Measurements from ENCODE around the gene C10orf90. TPM values are rescaled to one million over a fixed set of nuclear protein-coding genes. Genes with fewer than 3 reads are reported as not detected.

Gene C10orf90
- total and polyA plus RNA-seq, 2 donors (not counting 3 experiments of a cell fraction or from before 2014, with no cell fraction given): not detected

DNA sequence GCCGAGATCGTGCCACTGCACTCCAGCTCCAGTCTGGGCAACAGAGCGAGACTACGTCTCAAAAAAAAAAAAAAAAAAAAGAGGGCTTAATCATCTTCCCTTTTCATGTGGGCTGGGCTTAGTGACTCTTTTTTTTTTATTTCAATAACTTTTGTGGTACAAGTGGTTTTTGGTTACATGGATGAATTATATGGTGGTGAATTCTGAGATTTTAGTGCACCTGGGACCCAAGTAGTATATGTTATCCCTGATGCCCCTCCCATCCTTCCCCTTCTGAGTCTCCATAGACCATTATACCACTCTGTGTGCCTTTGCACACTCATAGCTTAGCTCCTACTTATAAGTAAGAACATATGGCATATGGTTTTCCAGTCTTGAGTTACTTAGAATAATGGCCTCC lies 277.4 kb downstream of the C10orf90 start:
- no peaks in the 10 kb centered on the region for H3K9me3 ChIP-seq (replicated peaks; ENCODE audit: control insufficient read depth, insufficient read depth, low read length)
- H3K4me1 ChIP-seq (ENCODE audit: control insufficient read depth, extremely low read depth, insufficient read depth, low read length): no peaks in the 10 kb centered on the region
- H3K9me1 ChIP-seq (replicated peaks; ENCODE audit: control insufficient read depth, extremely low read depth, insufficient read depth, low read length): no peaks in the 10 kb centered on the region
- no peak overlapping the region for H3K9ac ChIP-seq (replicated peaks; ENCODE audit: extremely low read depth, insufficient read depth, low read length)
- ChIA-PET POLR2A (no interaction called here), CTCF (interaction anchor here (1.1 kb wide), 1 partner anchor 9 kb away, joined by 3 read pairs; no protein-coding TSS in a partner anchor)
- no peak for FAIRE-seq
- H3K27ac ChIP-seq (ENCODE audit: insufficient read depth, low read depth, low read length): no peak overlapping the region
- TF ChIP-seq JUN (IDR thresholded peaks at IDR 0.05; ENCODE audit: borderline replicate concordance, insufficient read depth, insufficient read length, low read depth) (no peak), POLR2A (IDR thresholded peaks at IDR 0.05; ENCODE audit: low read depth, low read length) (no peak), EZH2 (IDR thresholded peaks at IDR 0.05; ENCODE audit: borderline replicate concordance, low read depth, low read length, severe bottlenecking) (no peak), FOS (IDR thresholded peaks at IDR 0.05; ENCODE audit: borderline replicate concordance, insufficient read depth, low read length) (no peak), GATA2 (IDR thresholded peaks at IDR 0.05; ENCODE audit: insufficient read depth, insufficient read length, low read depth, low read length) (no peak), MYC (IDR thresholded peaks at IDR 0.05; ENCODE audit: low read depth, low read length) (no peak), POLR2AphosphoS5 (IDR thresholded peaks at IDR 0.05; ENCODE audit: insufficient read depth, low read depth, low read length) (no peak)
- TF ChIP-seq, protein P1, sequence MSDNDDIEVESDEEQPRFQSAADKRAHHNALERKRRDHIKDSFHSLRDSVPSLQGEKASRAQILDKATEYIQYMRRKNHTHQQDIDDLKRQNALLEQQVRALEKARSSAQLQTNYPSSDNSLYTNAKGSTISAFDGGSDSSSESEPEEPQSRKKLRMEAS (IDR thresholded peaks at IDR 0.05; ENCODE audit: insufficient read depth, insufficient read length): no peak
- TF ChIP-seq, protein P2, sequence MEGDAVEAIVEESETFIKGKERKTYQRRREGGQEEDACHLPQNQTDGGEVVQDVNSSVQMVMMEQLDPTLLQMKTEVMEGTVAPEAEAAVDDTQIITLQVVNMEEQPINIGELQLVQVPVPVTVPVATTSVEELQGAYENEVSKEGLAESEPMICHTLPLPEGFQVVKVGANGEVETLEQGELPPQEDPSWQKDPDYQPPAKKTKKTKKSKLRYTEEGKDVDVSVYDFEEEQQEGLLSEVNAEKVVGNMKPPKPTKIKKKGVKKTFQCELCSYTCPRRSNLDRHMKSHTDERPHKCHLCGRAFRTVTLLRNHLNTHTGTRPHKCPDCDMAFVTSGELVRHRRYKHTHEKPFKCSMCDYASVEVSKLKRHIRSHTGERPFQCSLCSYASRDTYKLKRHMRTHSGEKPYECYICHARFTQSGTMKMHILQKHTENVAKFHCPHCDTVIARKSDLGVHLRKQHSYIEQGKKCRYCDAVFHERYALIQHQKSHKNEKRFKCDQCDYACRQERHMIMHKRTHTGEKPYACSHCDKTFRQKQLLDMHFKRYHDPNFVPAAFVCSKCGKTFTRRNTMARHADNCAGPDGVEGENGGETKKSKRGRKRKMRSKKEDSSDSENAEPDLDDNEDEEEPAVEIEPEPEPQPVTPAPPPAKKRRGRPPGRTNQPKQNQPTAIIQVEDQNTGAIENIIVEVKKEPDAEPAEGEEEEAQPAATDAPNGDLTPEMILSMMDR (IDR thresholded peaks at IDR 0.05; ENCODE audit: extremely low read depth in 1 of 2, insufficient read depth in 1 of 2, low read depth in 1 of 2, low read length in 2 of 2): no peak
- no peaks in the 10 kb centered on the region for H3K79me2 ChIP-seq (ENCODE audit: control insufficient read depth, insufficient read depth, low read length)
- no peak overlapping the region for H2AFZ ChIP-seq (ENCODE audit: low read depth, low read length)
- H3K36me3 ChIP-seq (ENCODE audit: control insufficient read depth in 2 of 2, extremely low read depth in 1 of 2, insufficient read depth in 2 of 2, low read length in 2 of 2): no peaks in the 10 kb centered on the region
- H4K20me1 ChIP-seq (replicated peaks; ENCODE audit: control insufficient read depth, extremely low read depth, insufficient read depth, low read length): no peaks in the 10 kb centered on the region
- no peak for DNase-seq (ENCODE audit: low read depth, low spot score)
- intact Hi-C loops (cut with micrococcal nuclease): no loop called here
- dilution Hi-C loops (cut with MboI; ENCODE audit: extremely low pct_ligation_motif_present, low sequenced_read_pairs): no loop called here
- no peak overlapping the region for H3K4me3 ChIP-seq (replicated peaks in 1 of 3; ENCODE audit: insufficient read depth in 1 of 3, low read depth in 1 of 3, low read length in 3 of 3)
- no peak overlapping the region for H3K4me2 ChIP-seq (ENCODE audit: insufficient read depth, low read length)
- no TSS peak for BruUV-seq (replicated peaks)
- peaks cover 3 to 12% of the 10 kb centered on the region in 2 experiments for H3K27me3 ChIP-seq (ENCODE audit: control insufficient read depth in 2 of 2, insufficient read depth in 2 of 2, low read length in 2 of 2)
